ENCODE measurements around the gene FGL2.
"Not testable (repeated sequence)": the region's sequence is repeated elsewhere in the genome, so short reads cannot be mapped to it uniquely, and the experiment has no call there.

Gene FGL2

DNA sequence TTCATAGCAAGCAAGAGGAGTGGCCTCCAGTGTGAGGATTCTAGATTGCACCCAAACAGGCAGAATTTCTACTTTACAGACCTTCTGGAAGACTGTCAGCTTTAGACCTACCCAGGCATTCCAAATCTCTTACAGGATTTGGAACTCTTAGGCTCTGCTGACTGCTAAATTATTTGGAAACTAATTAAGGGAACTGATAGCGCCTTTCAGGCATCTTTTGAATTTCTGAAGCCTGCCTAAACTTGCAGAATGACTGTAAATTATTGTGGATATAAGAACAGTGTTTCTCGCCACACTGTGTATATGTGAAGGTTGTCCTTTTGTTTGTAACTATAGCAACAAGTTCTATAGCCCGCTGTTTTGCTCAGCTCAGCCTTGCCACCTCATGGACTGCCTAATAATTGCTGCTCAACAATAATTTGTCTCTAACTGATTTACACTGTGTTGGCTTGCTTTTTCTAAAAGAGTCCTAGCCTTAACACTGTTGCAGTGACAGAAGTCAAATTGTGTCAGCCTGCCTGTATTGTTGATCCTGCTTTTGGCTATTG is 44.6 kb downstream of the FGL2 start:
- not testable (repeated sequence) for DNase-seq

DNA sequence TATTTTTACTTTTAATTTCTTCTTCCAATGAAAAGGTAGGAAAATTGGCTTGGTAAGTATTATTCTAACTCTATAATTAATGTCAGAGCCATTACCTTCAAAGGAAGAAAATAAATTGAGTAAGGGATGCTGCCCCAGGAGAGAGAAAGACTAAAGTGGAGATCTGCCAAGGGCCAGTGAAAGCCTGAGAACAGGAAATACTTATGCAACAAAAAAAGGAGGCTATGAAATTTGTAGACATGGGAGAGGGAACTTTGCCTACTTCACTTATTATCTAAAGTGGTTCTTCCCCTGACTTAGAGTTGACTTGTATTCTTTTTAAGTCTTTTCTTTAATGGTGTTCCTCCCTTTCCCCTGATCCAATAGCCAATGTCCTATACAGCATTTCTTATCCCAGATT is 47.4 kb downstream of the FGL2 start:
- DNase-seq = not testable (repeated sequence)
